Measurements from ENCODE around the gene TUT1. TPM values are rescaled to one million over a fixed set of nuclear protein-coding genes. Genes with fewer than 3 reads are reported as not detected.

The TUT1 gene
- total and polyA plus RNA-seq, 2 experiments from 2014 or later: 12.8 to 22.2 TPM

GRCh38 chr11:62555464-62556107, 35.7 kb downstream of the TUT1 start (continued):
- no peak for TF ChIP-seq ZNF462 (CRISPR knock-in tag; IDR thresholded peaks at IDR 0.05)
- no peak for TF ChIP-seq ZNF331 (CRISPR knock-in tag; IDR thresholded peaks at IDR 0.05; ENCODE audit: low read depth)
- TF ChIP-seq JUNB (IDR thresholded peaks at IDR 0.05; ENCODE audit: unreplicated experiment): no peak
- no peak for TF ChIP-seq ETS1 (IDR thresholded peaks at IDR 0.05)
- TF ChIP-seq NANOG (IDR thresholded peaks at IDR 0.05; ENCODE audit: borderline replicate concordance): no peak
- no peak for TF ChIP-seq CREB1 (CRISPR knock-in tag; IDR thresholded peaks at IDR 0.05; ENCODE audit: low read depth)

GRCh38 chr11:62554387-62555167, 36.7 kb downstream of the TUT1 start:
- TF ChIP-seq CREB1 (CRISPR knock-in tag; IDR thresholded peaks at IDR 0.05; ENCODE audit: low read depth) (no peak), NANOG (IDR thresholded peaks at IDR 0.05; ENCODE audit: borderline replicate concordance) (no peak), POLR2AphosphoS5 (IDR thresholded peaks at IDR 0.05; ENCODE audit: low read depth) (no peak), STAT1 (IDR thresholded peaks at IDR 0.05; ENCODE audit: unreplicated experiment) (no peak), REST (IDR thresholded peaks at IDR 0.05; ENCODE audit: unreplicated experiment) (no peak)
- Mint-ChIP-seq H3K9me3 (no peaks in the 10 kb centered on the region; the same call in 1 of the 3 replicates), H3K27ac (no peak overlapping the region), H3K4me3 (no peak overlapping the region), H3K27me3 (ENCODE audit: insufficient read depth, low read depth, poor library complexity) (peaks cover 33% of the 10 kb centered on the region), H3K36me3 (ENCODE audit: low read depth) (peaks cover 41% of the 10 kb centered on the region), H3K4me1 (peaks cover 60% of the 10 kb centered on the region)
- no peaks in the 10 kb centered on the region for H3K9me2 ChIP-seq (ENCODE audit: insufficient read depth)
- no peak overlapping the region; the same call in 1 of the 2 replicates for H3K4me3 ChIP-seq
- H3K27ac ChIP-seq (ENCODE audit: low read depth): peak overlapping the region; percentile 41; the same call in 1 of the 2 replicates
- H3K4me2 ChIP-seq: peak overlapping the region; percentile 78; the same call in 1 of the 2 replicates
- ATAC-seq (no peak), DNase-seq (ENCODE audit: low spot score) (peak; percentile 45)
- H3K36me3 ChIP-seq (ENCODE audit: insufficient read depth): peaks cover 22% of the 10 kb centered on the region
- H3K27me3 ChIP-seq (ENCODE audit: insufficient read depth): peaks cover 19% of the 10 kb centered on the region
- no peak overlapping the region for H2AFZ ChIP-seq
- H4K20me1 ChIP-seq (replicated peaks; ENCODE audit: insufficient read depth): peaks cover 25% of the 10 kb centered on the region
- peaks cover 51% of the 10 kb centered on the region for H3K4me1 ChIP-seq (ENCODE audit: insufficient read depth)
- peaks cover 10% of the 10 kb centered on the region; the same call in 1 of the 2 replicates for H3K79me2 ChIP-seq (replicated peaks; ENCODE audit: insufficient read depth)
- peaks cover 55% of the 10 kb centered on the region for H3F3A ChIP-seq (replicated peaks; ENCODE audit: low read depth)

Measured in GM23338 (cell line).